GM21381 (cell line): Measurements from ENCODE around the gene ARFGEF2.

ENCODE experiments used
- ATAC-seq: cut with Tn5 transposase; IDR thresholded peaks from one replicate; pipeline ENCODE4 v1.9.1; 2021; ENCODE audit warnings: mild to moderate bottlenecking, moderate library complexity; ENCODE audit not compliant: unreplicated experiment

ARFGEF2 gene

DNA sequence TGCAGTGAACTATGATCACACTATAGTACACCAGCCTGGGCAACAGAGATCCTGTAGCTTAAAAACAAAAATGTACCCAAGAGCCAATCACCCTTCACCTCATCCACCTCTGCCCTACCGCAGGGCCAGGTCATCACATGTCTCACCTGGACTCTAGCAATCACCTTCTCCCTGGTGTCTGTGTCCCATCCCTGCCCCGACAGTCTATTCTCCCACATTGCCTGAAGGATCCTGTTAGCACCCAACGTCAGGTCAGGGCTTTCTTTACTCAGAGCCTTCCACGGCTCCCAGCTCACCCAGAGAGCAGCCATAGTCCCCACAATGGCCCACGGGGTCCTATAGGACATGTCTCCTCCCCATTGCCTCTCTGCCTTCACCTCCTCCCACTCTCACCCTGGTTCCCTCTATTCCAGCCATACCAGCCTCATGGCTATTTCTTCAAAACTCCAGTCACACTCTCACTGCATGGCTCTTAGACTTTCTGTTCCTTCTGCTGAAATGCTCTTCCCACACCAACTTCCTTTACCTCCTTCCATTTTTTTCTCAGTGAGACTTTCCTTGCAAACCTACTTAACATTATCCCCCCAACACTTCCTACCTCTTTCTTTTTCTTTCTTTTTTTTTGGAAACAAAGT lies 22.5 kb upstream of the ARFGEF2 start:
- no peak for ATAC-seq

DNA sequence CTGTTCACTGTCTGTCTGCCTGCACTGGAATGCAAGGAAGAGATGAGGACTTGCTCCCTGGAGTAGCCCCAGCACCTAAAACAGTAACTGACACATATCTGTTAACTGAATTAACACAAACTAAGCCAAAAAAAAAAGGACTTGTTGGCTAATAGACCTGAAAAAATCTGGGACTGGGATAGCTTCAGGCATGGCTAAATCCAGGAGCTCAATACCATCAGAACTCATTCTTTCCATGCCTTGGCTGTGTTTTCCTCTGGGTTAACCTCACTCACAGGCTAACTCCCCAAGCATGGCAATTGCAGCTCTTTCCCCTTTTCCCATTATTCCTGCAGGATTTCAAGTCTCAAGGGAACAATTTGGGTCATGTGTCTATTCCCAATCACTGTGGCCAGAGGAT lies 21.6 kb upstream of the ARFGEF2 start:
- no peak for ATAC-seq

DNA sequence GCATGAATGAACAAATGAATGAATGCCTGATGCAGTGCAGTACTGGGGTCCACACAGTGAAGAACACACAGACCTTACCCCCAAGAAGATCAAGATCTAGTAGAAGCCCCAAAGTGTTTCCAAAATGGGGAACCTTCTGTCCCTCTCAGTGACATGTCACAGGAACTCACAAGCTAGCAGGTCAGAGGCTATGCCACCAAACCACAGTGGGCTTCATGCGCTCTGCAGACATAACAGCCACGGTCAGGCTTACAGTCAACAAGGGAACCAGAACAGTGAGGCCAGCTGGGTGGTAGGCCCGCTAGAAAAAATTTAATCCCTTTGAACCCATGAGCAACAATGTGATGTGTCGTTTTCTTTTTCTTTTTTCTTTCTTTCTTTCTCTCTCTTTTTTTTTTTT lies 20.2 kb upstream of the ARFGEF2 start:
- no peak for ATAC-seq

DNA sequence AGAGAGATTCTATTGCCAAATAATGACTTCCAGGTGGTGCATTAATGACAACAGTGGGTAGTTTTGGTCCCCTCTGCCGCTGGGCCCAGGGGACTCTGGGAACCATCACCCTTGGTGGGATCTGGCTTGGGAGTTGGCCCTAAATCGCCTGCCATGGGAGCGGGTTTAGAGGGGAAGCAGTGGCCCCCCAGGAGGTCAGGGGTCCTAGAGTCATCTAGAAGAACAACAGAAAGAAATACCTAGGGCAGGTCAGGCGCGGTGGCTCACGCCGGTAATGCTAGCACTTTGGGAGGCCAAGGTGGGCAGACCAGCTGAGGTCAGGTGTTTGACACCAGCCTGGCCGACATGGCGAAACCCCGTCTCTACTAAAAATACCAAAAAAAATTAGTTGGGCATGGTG lies 17.8 kb upstream of the ARFGEF2 start:
- ATAC-seq: no peak

DNA sequence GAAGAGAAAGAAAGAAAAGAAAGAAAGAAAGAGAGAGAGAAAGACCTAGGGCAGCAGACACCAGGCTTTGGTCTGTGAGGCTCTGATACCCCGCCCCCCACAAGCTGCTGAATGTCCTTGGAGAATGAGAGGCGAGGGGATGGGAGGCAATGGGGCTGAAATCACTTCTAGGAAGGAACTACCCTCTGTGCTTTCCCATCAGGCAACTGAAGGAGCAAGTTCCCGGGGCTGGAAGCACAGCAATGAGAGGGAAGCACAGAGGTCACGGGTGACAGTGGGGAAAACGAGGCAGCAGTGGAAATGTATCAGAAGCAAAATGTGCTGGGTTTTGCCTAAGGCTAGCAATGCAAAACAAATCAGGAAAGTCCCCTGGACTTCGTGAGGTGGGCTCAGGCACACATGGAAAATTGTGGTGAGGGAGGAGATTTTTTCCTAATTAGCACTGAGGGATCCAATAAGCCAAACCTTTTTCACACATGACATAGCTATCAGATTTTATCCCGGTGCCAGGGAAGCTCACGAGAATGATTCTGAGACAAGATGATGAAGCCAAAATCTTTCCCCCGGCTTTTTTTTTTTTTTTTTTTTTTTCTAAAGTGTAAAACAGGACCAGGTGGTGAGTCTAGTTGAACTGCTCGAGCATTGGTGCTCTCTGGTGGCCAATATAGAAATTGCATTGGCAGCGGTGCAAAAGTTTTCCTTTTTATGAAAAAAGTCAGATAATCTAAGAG lies 16.8 kb upstream of the ARFGEF2 start:
- no peak for ATAC-seq

DNA sequence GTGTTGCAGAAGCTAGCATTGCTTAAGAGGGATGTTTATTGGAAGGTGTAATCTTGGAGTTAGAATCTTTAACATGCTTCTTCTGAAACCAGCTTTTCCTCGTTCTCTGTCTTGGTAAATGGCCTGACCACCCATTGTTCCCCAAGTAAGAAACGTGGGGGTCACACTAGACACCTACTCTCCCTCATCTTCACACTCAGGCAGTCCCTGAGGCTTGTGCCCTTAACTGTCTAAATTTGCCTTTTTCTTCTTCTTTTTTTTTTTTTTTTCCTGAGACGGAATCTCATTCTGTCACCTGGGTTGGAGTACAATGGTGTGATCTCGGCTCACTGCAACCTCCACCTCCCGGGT lies 16.2 kb upstream of the ARFGEF2 start:
- ATAC-seq: no peak

DNA sequence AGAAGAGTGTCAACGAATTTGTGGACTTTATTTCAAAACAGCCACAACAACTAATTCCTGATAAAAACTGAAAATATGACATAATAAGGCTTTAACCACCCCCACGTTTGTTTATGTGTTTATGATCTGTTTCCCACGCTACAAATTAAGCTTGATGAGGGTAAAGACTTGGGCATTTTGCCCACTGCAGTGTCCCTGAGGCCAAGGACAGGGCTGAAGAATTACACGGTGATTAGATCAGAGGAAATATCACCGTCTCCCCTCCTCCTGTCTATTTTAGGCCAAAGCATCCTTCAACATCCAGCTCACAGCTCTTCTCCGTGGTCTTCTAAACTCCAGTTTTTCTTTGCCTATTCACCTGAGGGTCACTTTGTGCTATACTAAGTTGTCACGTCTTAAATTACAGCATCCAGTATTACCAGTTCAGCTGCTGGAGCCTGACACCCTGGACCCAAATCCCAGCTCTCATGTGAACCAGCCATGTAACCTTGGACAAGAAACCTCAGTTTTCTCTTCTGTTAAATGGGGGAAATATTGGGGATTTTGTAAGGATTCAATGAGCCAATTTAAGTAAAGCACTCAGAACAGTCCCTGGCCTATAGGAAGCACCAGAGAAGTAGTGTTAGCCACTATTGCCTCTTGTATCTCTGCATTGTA lies 15.2 kb upstream of the ARFGEF2 start:
- ATAC-seq: no peak

DNA sequence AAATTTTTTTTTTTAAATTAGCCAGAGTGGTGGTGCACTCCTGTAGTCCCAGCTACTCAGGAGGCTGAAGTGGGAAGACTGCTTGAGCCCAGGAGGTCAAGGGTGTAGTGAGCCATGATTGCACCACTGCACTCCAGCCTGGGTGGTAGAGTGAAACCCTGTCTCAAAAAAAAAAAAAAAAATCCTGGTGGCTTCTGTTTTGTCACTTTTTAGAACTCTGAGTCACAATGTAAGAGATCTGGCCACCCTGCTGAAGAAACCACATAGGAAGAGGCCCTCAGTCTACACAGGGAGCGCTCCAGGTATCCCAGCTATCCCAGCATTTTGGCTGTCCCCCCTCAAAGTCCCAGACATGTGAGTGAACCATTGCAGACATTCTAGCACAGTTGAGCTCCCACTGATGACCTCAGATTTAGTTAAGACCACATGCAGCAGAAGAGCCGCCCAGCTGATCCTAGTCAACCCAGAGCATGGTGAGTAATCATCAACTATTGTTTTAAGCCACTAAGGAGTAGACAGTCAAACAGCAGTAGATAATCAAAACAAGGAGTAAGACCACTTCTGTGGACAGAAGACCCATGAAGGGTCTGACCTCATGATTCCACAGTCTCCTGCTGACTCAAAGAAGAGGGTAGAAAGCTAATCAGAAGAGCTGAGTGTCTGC lies 12.7 kb upstream of the ARFGEF2 start:
- no peak for ATAC-seq

DNA sequence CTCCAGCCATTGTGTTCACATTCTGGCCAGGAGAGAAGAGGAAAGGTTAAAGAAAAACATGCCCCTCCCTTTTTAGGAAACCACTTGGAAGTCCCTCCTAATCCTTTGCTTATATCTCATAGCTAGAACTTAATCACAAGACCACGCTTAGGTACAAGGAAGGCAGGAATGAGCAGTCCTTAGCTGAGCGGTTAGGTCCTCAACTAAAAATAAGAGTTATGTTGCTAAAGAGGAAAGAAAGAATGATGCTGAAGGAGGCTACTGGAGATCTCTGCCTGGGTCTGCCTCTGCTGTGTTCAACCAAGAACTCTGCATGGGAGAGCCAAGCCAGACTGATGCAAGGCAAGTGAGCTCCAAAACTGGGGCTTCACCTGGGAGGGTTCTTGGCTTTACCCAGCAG lies 11.6 kb upstream of the ARFGEF2 start:
- ATAC-seq: no peak

DNA sequence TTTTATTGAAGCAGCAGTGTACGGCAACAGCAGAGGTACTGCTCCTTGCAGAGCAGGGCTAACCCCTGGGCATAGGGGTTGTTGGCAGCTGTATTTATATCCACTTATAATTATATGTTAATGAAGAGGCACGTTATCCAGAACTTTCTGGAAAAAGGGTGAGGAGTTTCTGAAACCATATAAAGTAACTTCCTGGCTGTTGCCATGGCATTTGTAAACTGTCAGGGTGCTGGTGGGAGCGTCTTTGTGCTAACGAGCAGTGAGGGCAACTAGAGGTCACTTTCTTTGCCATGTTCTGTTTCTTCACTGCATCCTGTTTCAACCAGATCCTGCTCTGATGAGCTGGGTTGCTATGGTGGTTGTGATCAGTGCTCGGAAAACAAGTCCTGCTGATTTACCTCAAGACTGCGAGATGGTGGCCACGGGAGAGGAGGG lies 11.1 kb upstream of the ARFGEF2 start:
- no peak for ATAC-seq

DNA sequence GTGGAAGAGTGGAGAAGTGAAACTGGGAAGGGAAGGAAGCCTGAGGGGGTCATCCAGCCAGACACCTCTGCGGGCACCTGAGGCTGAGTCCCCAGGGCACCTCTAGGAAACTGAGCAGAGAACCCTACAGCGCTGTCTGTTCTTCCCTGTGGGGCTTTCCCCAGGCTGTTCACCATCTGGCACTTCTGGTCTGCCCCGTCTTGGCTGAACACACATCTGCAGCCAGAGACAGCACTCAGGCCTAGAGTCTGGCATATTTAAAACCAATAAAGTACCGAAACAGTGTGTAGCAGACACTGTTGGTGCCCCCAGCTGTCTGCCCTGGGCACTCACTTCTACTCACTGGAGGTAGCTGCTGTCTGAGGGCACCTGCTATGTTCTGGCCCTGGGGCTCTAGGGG lies 9.4 kb upstream of the ARFGEF2 start:
- ATAC-seq: peak; percentile 66

DNA sequence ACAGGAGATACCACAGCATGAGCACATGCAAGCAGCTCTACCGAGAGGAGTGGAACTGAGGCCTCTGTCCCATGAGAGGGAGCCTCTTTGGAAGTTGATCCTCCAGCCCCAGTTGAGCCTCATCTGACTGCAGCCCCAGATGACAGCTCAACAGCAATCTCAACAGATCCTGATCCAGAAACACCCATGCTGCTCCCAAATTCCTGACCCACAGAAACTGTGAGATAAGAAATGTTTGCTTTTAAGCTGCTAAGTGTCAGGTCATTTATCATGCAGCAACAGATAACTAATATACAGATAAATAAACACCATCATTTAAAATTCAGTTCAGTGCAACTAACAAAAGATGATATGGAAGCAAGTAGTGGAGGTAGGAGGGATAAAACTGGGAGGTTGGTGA lies 4.8 kb upstream of the ARFGEF2 start:
- ATAC-seq: no peak

DNA sequence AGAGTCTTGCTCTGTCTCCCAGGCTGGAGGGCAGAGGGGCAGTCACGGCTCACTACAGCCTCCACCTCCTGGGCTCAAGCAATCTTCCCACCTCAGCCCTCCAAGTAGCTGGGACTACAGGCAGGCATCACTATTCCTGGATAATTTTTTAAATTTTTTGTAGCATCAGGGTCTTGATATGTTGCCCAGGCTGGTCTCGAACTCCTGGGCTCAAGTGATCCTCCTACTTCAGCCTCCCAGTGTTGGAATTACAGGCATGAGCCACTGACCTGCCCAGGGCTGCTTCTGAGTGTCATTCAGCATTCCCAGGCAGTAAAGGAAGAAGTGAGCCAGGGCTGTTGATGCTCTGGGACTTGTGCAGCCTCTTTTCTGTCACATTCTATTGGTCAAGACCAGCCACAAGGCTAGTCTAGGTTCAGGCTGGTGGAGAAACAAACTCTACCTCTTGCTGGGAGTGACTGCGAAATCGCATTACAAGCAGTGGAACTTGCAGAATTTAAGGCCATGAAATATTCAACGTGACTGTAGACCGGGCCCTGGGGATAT lies 2.1 kb upstream of the ARFGEF2 start:
- no peak for ATAC-seq

DNA sequence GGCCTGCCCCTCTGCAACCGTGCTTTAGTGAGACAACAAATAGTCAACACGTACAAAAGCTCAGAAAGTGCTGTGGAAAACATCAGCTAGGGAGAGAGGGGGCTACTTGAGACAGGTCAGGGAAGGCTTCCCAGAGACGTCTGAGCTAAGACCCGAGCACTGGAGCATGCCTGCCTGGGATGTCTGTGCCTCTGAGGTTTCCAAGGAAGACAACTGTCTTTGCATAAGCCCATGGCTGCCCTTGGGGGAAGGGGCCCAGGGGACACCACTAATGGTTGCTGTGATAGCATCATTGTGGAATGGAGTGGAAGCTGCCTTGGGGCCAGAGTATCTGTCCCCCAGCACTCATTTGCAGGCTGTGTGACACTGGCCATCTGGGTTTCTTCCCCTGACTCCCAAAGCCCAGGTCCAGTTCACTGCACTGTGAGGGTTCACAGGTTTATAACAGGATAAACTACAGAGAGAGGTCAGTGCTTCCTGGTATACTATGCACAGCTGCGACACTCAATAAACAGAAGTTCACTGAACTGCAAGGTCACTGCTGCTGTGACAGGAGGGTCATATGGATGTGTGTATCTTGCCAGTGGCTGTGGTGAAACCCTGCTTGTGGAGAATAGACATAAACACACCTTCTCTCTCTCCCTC lies 1.5 kb upstream of the ARFGEF2 start:
- ATAC-seq: no peak

DNA sequence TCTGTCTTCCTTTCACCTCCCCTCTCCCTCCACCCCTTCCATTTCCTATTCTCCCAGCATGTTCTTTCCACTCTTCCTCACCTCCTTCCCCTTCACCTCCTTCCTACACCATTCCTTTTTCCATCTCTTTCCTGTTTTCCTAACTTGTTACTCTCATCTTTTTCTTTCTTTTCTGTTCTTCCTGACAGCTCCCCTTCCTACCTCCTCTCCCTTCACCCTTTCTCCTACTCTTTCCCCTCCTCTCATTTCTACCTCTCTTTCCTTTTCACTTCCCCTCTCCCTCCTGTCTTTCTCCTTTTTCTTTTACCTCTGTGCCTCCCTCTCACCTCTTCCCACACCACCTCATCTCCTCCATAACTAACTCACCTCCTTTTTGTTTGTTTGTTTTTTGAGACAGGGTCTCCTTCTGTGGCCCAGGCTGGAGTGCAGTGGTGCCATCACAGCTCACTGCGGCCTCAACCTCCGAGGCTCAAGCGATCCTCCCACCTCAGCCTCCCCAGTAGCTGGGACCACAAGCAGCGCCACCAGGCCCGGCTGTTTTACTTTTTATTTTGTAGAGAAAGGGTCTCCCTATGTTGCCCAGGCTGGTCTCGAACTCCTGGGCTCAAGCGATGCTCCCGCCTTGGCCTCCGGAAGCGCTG lies 864 bp upstream of the ARFGEF2 start:
- no peak for ATAC-seq

DNA sequence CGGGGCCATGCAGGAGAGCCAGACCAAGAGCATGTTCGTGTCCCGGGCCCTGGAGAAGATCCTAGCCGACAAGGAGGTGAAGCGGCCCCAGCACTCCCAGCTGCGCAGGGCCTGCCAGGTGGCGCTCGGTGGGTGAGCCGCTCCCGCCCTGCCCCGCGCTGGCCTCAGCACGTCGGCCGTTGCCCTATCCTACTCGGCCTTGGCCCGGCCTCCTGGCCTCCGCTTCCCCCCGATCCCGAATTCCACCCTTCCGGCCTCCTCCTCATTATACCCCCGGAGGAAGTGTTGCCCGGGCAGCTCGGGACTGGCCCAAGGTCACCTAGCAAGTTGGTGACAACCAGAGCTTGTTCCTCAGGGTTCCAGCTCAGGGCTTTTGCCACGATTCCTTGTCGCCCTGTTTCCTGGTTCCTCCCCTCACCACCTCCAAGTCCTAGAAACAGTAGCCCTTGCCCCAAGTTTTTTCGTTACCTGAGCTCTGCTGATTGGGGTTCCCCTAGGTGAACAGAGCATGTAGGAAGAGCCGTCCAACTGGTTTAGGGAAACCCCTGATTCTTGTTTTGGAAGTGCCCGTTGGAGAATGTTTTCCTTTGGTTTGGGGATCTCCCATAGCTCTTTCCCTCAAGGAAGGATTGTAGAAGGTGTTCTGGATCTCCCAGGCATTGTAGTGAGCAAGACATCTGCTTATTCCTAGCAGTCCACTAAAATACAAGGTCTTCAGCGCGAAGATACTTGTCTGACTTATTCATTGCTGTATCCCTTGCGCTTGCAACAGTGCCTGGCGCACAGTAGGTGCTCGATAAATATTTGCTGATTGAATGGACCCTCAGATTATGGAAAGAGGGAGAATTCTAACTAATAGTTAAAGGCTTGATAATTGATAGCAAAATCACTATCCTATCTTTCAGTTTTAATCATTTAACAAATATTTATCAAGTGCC lies 641 bp downstream of the ARFGEF2 start:
- ATAC-seq: peak; percentile 35

DNA sequence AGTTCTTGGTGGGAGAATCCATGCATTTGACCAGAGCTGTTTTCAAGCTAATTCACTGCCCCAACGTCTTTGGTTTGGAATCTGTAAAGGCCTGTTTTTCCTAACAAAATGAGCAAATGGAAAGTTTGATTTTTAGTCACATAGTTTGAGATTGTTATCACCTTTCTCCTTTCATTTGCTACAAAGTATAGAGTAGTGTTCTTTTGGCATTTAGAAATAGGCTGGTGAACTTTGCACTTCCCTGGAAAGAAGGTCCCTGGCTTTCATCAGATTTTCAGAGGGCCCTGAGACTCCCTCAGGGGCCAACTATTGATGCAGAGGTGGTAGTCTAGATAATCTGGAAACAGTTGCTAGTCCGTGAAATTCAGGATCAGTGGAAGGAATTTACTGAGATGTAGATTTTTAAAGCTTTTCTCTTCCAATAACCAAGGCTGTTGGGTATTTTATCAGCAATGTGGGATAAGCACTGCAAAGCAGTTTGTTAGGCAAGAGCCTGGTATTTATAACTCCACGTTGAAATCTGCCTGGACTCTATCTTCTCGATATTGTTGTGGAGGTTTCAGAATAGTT lies 1.7 kb downstream of the ARFGEF2 start:
- ATAC-seq: no peak

DNA sequence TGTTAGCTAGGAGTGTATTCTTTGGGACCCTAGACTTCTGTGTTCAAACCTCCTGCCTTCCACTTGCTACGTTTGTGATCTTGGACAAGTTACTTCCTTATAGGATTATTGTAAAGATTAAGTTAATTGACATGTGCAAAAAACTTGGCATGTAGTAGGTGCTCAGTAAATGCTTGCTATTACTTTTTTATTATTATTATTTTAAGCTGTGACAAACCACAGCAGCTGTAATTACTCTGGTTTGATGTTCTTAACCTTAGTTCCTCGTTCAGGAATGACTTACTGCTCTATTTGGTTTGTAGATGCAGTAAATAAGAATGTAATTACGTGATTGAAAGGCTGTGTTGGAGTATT lies 3.2 kb downstream of the ARFGEF2 start:
- ATAC-seq: no peak

DNA sequence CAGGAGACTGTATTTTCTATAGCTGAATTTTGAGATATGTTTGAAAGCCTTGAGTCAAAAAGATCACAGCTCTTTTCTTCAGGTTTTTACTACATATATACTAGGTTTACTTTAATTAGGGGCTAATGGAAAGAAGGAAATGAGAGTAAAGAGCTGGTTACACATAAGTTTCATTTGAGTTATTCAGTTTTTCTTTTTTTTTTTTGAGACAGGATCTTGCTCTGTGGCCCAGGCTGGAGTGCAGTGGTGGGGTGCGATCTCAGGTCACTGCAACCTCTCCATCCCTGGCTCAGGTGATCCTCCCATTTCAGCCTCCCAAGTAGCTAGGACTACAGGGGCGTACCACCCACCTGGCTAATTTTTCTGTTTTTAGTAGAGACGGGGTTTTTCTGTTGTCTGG lies 4.8 kb downstream of the ARFGEF2 start:
- no peak for ATAC-seq
